ENCODE results near the gene SNX1. TPM values are rescaled to one million over a fixed set of nuclear protein-coding genes. Genes with fewer than 3 reads are reported as not detected.
"Not testable (repeated sequence)": the region's sequence is repeated elsewhere in the genome, so short reads cannot be mapped to it uniquely, and the experiment has no call there.

The SNX1 gene
- total and polyA plus RNA-seq, 4 donors, result 54.6 to 153 (median 89.9) TPM

DNA sequence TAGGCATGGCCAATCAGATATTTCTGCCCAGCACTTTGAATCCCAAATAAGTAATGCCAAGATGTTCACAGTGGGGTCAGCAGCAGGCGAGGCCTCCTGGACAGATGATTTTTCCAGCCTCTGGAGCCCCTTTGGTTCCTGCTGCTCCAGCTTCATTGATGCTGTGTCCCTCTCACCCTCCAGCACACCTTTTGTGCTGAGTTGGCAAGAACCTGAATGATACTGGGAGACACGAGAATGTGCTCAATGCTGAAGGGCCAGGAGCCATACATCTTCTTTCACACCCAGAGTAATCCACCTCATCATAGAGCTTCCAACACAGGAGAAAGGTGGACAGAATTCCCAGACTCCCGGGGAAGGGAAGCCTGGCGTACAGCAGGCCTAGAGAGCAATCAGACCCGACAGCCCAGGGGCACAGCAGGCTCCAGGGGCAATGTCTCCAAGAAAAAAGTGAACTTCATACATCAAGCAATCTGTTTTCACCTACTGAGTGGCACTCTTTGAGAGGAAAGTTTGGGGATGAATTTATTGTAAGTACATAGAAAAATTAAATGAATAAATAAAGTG is 42.8 kb upstream of the SNX1 start:
- no peaks in the 10 kb centered on the region for H3K4me1 ChIP-seq (ENCODE audit: control insufficient read depth in 1 of 2, insufficient read depth in 2 of 2, low read length in 2 of 2)
- H3K9me3 ChIP-seq (ENCODE audit: control insufficient read depth, low read length), result no peaks in the 10 kb centered on the region
- DNase-seq, result no peak
- no peak for ATAC-seq (ENCODE audit: low FRiP score)
- intact Hi-C loops (cut with DNase I), result no loop called here
- WGBS, 2 donors, result 89 to 90% methylated on average over 5 of the region's 5 CpGs
- no peaks in the 10 kb centered on the region for H3K27me3 ChIP-seq (ENCODE audit: control insufficient read depth in 1 of 2, insufficient read depth in 2 of 2, low read length in 1 of 2)
- H3K27ac ChIP-seq (ENCODE audit: low read depth in 1 of 2, low read length in 2 of 2), result no peak overlapping the region
- no peaks in the 10 kb centered on the region for H3K36me3 ChIP-seq (ENCODE audit: control insufficient read depth in 1 of 2, insufficient read depth in 2 of 2, low read length in 1 of 2)
- no peak overlapping the region for H3K4me3 ChIP-seq (ENCODE audit: low read length in 2 of 2)

DNA sequence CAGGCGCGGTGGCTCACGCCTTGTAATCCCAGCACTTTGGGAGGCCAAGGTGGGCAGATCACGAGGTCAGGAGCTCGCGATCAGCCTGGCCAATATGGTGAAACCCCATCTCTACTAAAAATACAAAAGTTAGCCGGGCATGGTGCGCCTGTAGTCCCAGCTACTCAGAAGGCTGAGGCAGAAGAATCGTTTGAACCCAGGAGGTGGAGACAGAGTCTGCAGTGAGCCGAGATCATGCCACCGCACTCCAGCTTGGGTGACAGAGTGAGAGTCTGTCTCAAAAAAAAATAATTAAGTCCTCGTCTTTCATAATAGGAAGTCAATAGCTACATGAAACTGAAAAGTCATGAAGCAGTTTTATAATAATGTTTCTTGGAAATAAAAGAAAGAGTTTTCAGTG is 42.1 kb upstream of the SNX1 start:
- ATAC-seq (ENCODE audit: low FRiP score); H3K4me1 ChIP-seq (ENCODE audit: control insufficient read depth in 1 of 2, insufficient read depth in 2 of 2, low read length in 2 of 2); H3K27ac ChIP-seq (ENCODE audit: low read depth in 1 of 2, low read length in 2 of 2); intact Hi-C loops (cut with DNase I); H3K4me3 ChIP-seq (ENCODE audit: low read length in 2 of 2); DNase-seq; H3K36me3 ChIP-seq (ENCODE audit: control insufficient read depth in 1 of 2, insufficient read depth in 2 of 2, low read length in 1 of 2); H3K9me3 ChIP-seq (ENCODE audit: control insufficient read depth, low read length); H3K27me3 ChIP-seq (ENCODE audit: control insufficient read depth in 1 of 2, insufficient read depth in 2 of 2, low read length in 1 of 2): not testable (repeated sequence)
- WGBS, 2 donors, result 76 to 79% methylated on average over 12 of the region's 12 CpGs

DNA sequence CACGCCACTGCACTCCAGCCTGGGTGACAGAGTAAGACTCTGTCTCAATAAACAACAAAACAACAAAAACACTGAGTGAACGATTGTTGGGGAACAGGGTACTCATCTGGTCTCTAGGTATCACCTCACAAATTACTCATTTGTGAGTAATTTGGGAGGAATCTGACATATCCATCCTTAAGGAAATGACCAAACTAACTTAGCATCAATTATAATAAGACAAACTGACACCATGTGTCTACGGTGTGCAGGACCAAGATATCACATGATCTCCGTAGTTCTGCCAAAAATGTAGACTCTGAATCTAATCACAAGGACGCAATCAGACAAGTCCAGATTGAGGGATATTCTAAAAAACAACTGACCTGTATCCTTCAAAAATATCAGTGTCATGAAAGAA is 37.5 kb upstream of the SNX1 start:
- ATAC-seq (ENCODE audit: low FRiP score), result no peak
- intact Hi-C loops (cut with DNase I), result no loop called here
- no peaks in the 10 kb centered on the region for H3K36me3 ChIP-seq (ENCODE audit: control insufficient read depth in 1 of 2, insufficient read depth in 2 of 2, low read length in 1 of 2)
- H3K9me3 ChIP-seq (ENCODE audit: control insufficient read depth, low read length), result peaks cover 1% of the 10 kb centered on the region
- no peaks in the 10 kb centered on the region for H3K27me3 ChIP-seq (ENCODE audit: control insufficient read depth in 1 of 2, insufficient read depth in 2 of 2, low read length in 1 of 2)
- H3K27ac ChIP-seq (ENCODE audit: low read depth in 1 of 2, low read length in 2 of 2), result no peak overlapping the region
- WGBS, 2 donors, result 60 to 65% methylated on average over 5 of the region's 5 CpGs
- H3K4me3 ChIP-seq (ENCODE audit: low read length in 2 of 2), result no peak overlapping the region
- DNase-seq, result no peak
- H3K4me1 ChIP-seq (ENCODE audit: control insufficient read depth in 1 of 2, insufficient read depth in 2 of 2, low read length in 2 of 2), result no peaks in the 10 kb centered on the region

DNA sequence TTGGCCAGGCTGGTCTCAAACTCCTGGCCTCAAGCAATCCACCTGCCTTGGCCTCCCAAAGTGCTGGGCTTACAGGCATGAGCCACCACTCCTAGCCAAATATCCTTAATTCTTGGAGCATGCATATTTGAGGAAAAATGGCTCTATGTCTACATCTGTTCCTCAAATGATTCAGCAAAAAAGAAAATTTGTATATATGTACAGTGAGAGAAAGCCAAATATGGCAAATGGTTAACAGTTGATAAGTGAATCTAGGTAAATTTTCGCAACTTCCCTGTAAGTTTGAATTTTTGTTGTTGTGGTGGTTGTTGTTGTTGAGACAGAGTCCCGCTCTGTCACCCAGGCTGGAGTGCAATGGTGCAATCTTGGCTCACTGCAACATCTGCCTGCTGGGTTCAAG is 36.7 kb upstream of the SNX1 start:
- H3K9me3 ChIP-seq (ENCODE audit: control insufficient read depth, low read length); H3K4me3 ChIP-seq (ENCODE audit: low read length in 2 of 2); H3K4me1 ChIP-seq (ENCODE audit: control insufficient read depth in 1 of 2, insufficient read depth in 2 of 2, low read length in 2 of 2); intact Hi-C loops (cut with DNase I); ATAC-seq (ENCODE audit: low FRiP score); H3K36me3 ChIP-seq (ENCODE audit: control insufficient read depth in 1 of 2, insufficient read depth in 2 of 2, low read length in 1 of 2); DNase-seq; H3K27me3 ChIP-seq (ENCODE audit: control insufficient read depth in 1 of 2, insufficient read depth in 2 of 2, low read length in 1 of 2); H3K27ac ChIP-seq (ENCODE audit: low read depth in 1 of 2, low read length in 2 of 2): not testable (repeated sequence)
- 93 to 98% methylated on average over 2 of the region's 2 CpGs for WGBS, 2 donors

DNA sequence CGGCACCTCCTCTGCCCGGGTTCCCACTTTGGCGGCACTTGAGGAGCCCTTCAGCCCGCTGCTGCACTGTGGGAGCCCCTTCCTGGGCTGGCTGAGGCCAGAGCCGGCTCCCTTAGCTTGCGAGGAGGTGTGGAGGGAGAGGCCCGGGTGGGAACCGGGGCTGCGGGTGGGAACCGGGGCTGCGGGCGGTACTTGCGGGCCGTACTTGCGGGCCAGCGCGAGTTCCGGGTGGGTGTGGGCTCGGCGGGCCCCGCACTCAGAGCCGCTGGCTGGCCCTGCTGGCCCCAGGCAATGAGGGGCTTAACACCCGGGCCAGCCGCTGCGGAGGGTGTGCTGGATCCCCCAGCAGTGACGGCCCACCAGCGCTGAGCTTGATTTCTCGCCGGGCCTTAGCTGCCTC is 35.1 kb upstream of the SNX1 start:
- Histone ChIP-seq H3K36me3 (ENCODE audit: control insufficient read depth in 1 of 2, insufficient read depth in 2 of 2, low read length in 1 of 2) (no peaks in the 10 kb centered on the region), H3K27ac (ENCODE audit: low read depth in 1 of 2, low read length in 2 of 2) (no peak overlapping the region), H3K9me3 (ENCODE audit: control insufficient read depth, low read length) (peaks cover 1% of the 10 kb centered on the region), H3K4me3 (ENCODE audit: low read length in 2 of 2) (no peak overlapping the region), H3K4me1 (ENCODE audit: control insufficient read depth in 1 of 2, insufficient read depth in 2 of 2, low read length in 2 of 2) (no peaks in the 10 kb centered on the region), H3K27me3 (ENCODE audit: control insufficient read depth in 1 of 2, insufficient read depth in 2 of 2, low read length in 1 of 2) (no peaks in the 10 kb centered on the region)
- intact Hi-C loops (cut with DNase I), result loop anchor here in 1 of 2 donors (10.0 kb wide), 1 partner anchor 166 kb away; no protein-coding TSS in a partner anchor
- 95 to 96% methylated on average over 21 to 29 of the region's 29 CpGs for WGBS, 2 donors
- DNase-seq (no peak), ATAC-seq (ENCODE audit: low FRiP score) (no peak)

DNA sequence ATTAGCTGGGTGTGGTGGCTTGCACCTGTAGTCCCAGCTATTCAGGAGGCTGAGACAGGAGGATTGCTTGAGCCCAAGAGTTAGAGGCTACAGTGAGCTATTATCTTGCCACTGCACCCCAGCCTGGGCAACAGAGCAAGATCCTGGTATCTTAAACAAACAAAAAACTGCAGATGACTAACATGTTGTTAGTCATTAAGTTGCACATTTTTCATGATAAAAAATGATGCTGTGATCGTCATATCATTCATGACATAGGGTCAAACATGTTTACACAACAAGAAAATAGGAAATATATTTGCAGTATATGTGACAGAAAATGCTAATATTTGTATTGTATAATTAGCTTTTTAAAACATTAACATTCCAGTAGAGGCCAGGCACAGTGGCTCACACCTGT is 29.3 kb upstream of the SNX1 start:
- no peaks in the 10 kb centered on the region for H3K9me3 ChIP-seq (ENCODE audit: control insufficient read depth, low read length)
- no peaks in the 10 kb centered on the region for H3K36me3 ChIP-seq (ENCODE audit: control insufficient read depth in 1 of 2, insufficient read depth in 2 of 2, low read length in 1 of 2)
- H3K27me3 ChIP-seq (ENCODE audit: control insufficient read depth in 1 of 2, insufficient read depth in 2 of 2, low read length in 1 of 2), result no peaks in the 10 kb centered on the region
- no peak overlapping the region for H3K4me3 ChIP-seq (ENCODE audit: low read length in 2 of 2)
- H3K4me1 ChIP-seq (ENCODE audit: control insufficient read depth in 1 of 2, insufficient read depth in 2 of 2, low read length in 2 of 2), result no peaks in the 10 kb centered on the region
- DNase-seq (no peak), ATAC-seq (ENCODE audit: low FRiP score) (no peak)
- no peak overlapping the region for H3K27ac ChIP-seq (ENCODE audit: low read depth in 1 of 2, low read length in 2 of 2)
- WGBS, 2 donors, result 57 to 67% methylated on average over 1 of the region's 1 CpG
- intact Hi-C loops (cut with DNase I), result loop anchor here in 1 of 2 donors (2.0 to 10.0 kb wide), 3 partner anchors 172 to 454 kb away; no protein-coding TSS in a partner anchor

DNA sequence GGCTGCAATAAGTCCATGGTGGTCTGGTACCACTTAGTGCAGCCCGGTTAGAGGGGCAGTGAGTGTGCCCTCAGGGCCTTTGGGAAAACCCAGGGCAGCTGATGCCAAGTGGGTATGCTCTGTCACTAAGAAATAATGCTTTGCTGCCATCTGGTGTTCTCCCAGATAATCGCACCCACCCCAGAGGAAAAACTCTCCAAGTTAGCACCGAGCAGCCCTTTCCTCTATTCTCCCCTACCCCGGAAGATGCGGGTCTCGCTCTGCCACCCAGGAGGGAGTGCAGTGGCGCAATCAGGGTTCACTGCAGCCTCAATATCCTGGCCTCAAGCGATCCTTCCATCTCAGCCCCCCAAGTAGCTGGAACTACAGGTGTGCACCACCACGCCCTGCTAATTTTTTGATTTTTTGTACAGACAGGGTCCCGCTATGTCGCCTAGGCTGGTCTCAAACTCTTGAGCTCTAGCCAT is 28.2 kb upstream of the SNX1 start:
- Histone ChIP-seq H3K36me3 (ENCODE audit: control insufficient read depth in 1 of 2, insufficient read depth in 2 of 2, low read length in 1 of 2) (no peaks in the 10 kb centered on the region), H3K4me3 (ENCODE audit: low read length in 2 of 2) (no peak overlapping the region), H3K27me3 (ENCODE audit: control insufficient read depth in 1 of 2, insufficient read depth in 2 of 2, low read length in 1 of 2) (no peaks in the 10 kb centered on the region), H3K9me3 (ENCODE audit: control insufficient read depth, low read length) (no peaks in the 10 kb centered on the region), H3K4me1 (ENCODE audit: control insufficient read depth in 1 of 2, insufficient read depth in 2 of 2, low read length in 2 of 2) (no peaks in the 10 kb centered on the region), H3K27ac (ENCODE audit: low read depth in 1 of 2, low read length in 2 of 2) (no peak overlapping the region)
- 21 to 22% methylated on average over 11 of the region's 11 CpGs for WGBS, 2 donors
- intact Hi-C loops (cut with DNase I), result loop anchor here (2.0 to 10.0 kb wide), 3 partner anchors 173 to 455 kb away; no protein-coding TSS in a partner anchor
- DNase-seq, result peak in 1 of 2 donors; percentile 59
- ATAC-seq (ENCODE audit: low FRiP score), result peak; percentile 80

DNA sequence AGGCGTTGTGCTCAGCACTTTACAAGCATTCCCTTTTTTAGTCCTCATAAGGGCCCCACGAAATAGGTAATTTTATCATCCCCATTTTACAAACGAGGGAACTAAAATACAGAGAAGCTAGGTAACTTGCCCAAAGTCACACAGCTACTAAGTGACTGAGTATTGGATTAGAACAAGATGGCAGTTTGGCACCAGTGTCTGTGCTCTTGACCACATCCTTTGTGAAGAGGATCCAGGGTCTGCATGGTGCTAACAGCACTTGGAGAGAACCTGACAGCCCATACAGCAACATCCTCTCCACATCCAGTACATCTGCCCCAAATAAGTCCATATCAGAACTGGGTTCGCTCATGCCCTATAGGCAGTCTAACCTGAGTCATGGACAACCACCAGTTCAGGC is 27.6 kb upstream of the SNX1 start:
- intact Hi-C loops (cut with DNase I), result loop anchor here (2.0 to 10.0 kb wide), 3 partner anchors 173 to 456 kb away; no protein-coding TSS in a partner anchor
- ATAC-seq (ENCODE audit: low FRiP score) (no peak), DNase-seq (no peak)
- Histone ChIP-seq H3K27ac (ENCODE audit: low read depth in 1 of 2, low read length in 2 of 2) (no peak overlapping the region), H3K27me3 (ENCODE audit: control insufficient read depth in 1 of 2, insufficient read depth in 2 of 2, low read length in 1 of 2) (no peaks in the 10 kb centered on the region), H3K4me3 (ENCODE audit: low read length in 2 of 2) (no peak overlapping the region), H3K36me3 (ENCODE audit: control insufficient read depth in 1 of 2, insufficient read depth in 2 of 2, low read length in 1 of 2) (no peaks in the 10 kb centered on the region), H3K4me1 (ENCODE audit: control insufficient read depth in 1 of 2, insufficient read depth in 2 of 2, low read length in 2 of 2) (no peaks in the 10 kb centered on the region), H3K9me3 (ENCODE audit: control insufficient read depth, low read length) (no peaks in the 10 kb centered on the region)
- WGBS, 2 donors, result 57% methylated on average over 4 of the region's 4 CpGs

DNA sequence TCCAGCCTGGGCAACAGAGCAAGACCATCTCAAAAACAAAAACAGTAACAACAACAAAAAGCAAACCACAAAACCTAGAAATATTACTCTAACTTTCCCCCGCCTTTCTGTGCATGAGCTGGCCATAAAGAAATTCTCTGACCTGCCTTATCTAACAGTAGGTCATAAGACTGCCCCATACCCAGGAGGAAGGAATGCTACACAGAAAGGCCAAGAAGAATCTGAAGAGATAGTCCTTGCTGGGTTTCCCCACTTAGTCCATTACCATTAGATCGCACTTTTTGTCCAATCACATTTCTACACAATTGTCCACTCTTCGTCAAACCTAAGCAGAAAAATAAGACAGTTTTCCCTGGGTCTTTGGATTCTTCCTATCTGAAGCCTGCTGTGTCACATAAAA is 25.7 kb upstream of the SNX1 start:
- 96 to 97% methylated on average over 3 of the region's 3 CpGs for WGBS, 2 donors
- no peak for DNase-seq
- Histone ChIP-seq H3K4me3 (ENCODE audit: low read length in 2 of 2) (no peak overlapping the region), H3K27me3 (ENCODE audit: control insufficient read depth in 1 of 2, insufficient read depth in 2 of 2, low read length in 1 of 2) (no peaks in the 10 kb centered on the region), H3K27ac (ENCODE audit: low read depth in 1 of 2, low read length in 2 of 2) (no peak overlapping the region), H3K9me3 (ENCODE audit: control insufficient read depth, low read length) (no peaks in the 10 kb centered on the region), H3K4me1 (ENCODE audit: control insufficient read depth in 1 of 2, insufficient read depth in 2 of 2, low read length in 2 of 2) (no peaks in the 10 kb centered on the region), H3K36me3 (ENCODE audit: control insufficient read depth in 1 of 2, insufficient read depth in 2 of 2, low read length in 1 of 2) (peaks cover 0 to 2% of the 10 kb centered on the region in 2 donors)
- ATAC-seq (ENCODE audit: low FRiP score), result no peak
- intact Hi-C loops (cut with DNase I), result no loop called here

Measured in aorta (tissue), 5 donors.